Activated CD8-positive, alpha-beta memory T cell treated with anti-CD3 and anti-CD28 coated beads, Interleukin-2, amount 50 U/mL, for 4 hours (primary cell): Measurements from ENCODE around the gene TMEM141.
A peak's percentile ranks its signal among the peaks of the same experiment; 100 is the strongest.
"Not testable (repeated sequence)": the region's sequence is repeated elsewhere in the genome, so short reads cannot be mapped to it uniquely, and the experiment has no call there.

Experiments
- DNase-seq: peaks from one replicate; pipeline ENCODE4 v3.0.0-alpha.2; 2020

TMEM141 gene

GRCh38 chr9:136796238-136796774, 5.2 kb downstream of the TMEM141 start, which contains the start of gene CCDC183:
Gene CCDC183, plus strand, starts transcription at chr9:136796338. Its CDS starts 60 bp downstream, at chr9:136796398.
- no peak for DNase-seq

GRCh38 chr9:136796775-136797347, 5.7 kb downstream of the TMEM141 start:
- DNase-seq = not testable (repeated sequence)

- DNase-seq = no peak
Observed at GRCh38 chr9:136798708-136799078, 7.5 kb downstream of the TMEM141 start.

GRCh38 chr9:136799079-136799853, 8.1 kb downstream of the TMEM141 start:
- DNase-seq = no peak

GRCh38 chr9:136799854-136800657, 8.9 kb downstream of the TMEM141 start:
- DNase-seq = peak; percentile 94

GRCh38 chr9:136802321-136802720, 11.2 kb downstream of the TMEM141 start:
- DNase-seq = no peak

- DNase-seq = not testable (repeated sequence)
Observed at GRCh38 chr9:136803009-136803550, 11.9 kb downstream of the TMEM141 start.

GRCh38 chr9:136803551-136804508, 12.7 kb downstream of the TMEM141 start:
- DNase-seq = no peak

- DNase-seq = no peak
Observed at GRCh38 chr9:136804509-136805206, 13.5 kb downstream of the TMEM141 start.

- DNase-seq = no peak
Observed at GRCh38 chr9:136805207-136805740, 14.1 kb downstream of the TMEM141 start.

- no peak for DNase-seq
Observed at GRCh38 chr9:136806067-136806466, 14.9 kb downstream of the TMEM141 start.

- DNase-seq = no peak
Observed at GRCh38 chr9:136806631-136807201, 15.6 kb downstream of the TMEM141 start.

GRCh38 chr9:136807281-136808074, 16.3 kb downstream of the TMEM141 start, which contains the start of gene RABL6:
Gene RABL6, plus strand, starts transcription at chr9:136807948. Its CDS starts 249 bp downstream, at chr9:136808197.
- peak; percentile 81 for DNase-seq

GRCh38 chr9:136808075-136808805, 17.1 kb downstream of the TMEM141 start:
- peak; percentile 62 for DNase-seq

GRCh38 chr9:136808806-136809158, 17.6 kb downstream of the TMEM141 start:
- no peak for DNase-seq

- no peak for DNase-seq
Observed at GRCh38 chr9:136814725-136815421, 23.7 kb downstream of the TMEM141 start.

GRCh38 chr9:136815422-136815782, 24.3 kb downstream of the TMEM141 start:
- DNase-seq = no peak
